ENCODE data around the gene CEP120. TPM values are rescaled to one million over a fixed set of nuclear protein-coding genes. Genes with fewer than 3 reads are reported as not detected.
"Not testable (repeated sequence)": the region's sequence is repeated elsewhere in the genome, so short reads cannot be mapped to it uniquely, and the experiment has no call there.

The CEP120 gene
- total and polyA plus RNA-seq, 4 donors: 5.0 to 29.6 (median 12.6) TPM

DNA sequence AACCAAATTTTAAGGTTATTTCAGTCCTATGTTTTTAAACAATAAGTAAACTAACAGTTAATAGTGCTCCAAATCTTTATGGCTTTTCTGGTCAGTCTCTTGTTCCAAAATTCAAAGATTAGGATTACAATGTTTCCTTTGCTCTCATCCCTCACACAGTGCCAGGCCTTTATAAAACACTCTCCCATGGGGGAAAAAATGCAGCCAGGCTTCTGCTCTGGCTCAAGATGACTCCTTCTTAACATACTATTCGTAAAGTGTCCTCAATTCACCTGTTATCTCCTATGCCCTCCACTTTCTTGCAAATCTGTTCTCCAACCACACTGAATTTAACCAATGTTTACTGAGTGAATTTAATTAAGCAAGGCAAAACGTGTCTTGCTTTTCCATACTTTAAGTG, 1.4 kb downstream of the CEP120 start:
- DNase-seq: no peak

DNA sequence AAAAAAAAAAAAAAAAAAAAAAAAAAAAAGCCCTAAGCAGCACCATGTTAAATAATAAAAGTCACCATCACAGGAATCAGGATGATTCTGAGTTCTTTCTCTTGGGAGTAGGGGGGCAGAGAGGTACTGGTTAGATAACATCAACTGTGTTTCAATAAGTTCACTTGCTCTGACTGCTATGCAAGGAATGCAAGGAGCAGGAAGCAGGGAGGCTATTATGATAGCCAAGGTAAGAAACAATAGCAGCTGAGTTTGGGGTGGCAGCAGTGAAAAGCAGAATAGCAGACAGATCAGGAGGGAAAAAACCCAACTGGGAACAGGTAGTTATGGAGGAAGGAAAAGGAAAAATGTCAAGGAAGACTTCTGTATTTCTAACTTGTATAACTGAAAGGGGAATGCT, 8.2 kb downstream of the CEP120 start:
- Histone ChIP-seq H3K4me3 (no peak overlapping the region), H3K27ac (ENCODE audit: low read depth in 1 of 2, low read length in 1 of 2) (no peak overlapping the region), H3K27me3 (ENCODE audit: control insufficient read depth in 3 of 3, insufficient read depth in 3 of 3, low read length in 2 of 3) (no peaks in the 10 kb centered on the region), H3K9me3 (ENCODE audit: control insufficient read depth in 4 of 4, insufficient read depth in 3 of 4, low read length in 3 of 4) (no peaks in the 10 kb centered on the region), H3K36me3 (ENCODE audit: control insufficient read depth in 4 of 4, insufficient read depth in 4 of 4, low read length in 4 of 4) (peaks cover 6 to 24% (median 15%) of the 10 kb centered on the region in 4 donors), H3K4me1 (ENCODE audit: control insufficient read depth in 5 of 5, insufficient read depth in 5 of 5, low read length in 5 of 5) (peaks cover 0 to 3% (median 0%) of the 10 kb centered on the region in 5 donors), H3K9ac (ENCODE audit: insufficient read depth in 1 of 2, low read length in 2 of 2) (no peak overlapping the region)
- DNase-seq (no peak), ATAC-seq (ENCODE audit: insufficient read depth, low FRiP score) (no peak)
- TF ChIP-seq, protein P1, sequence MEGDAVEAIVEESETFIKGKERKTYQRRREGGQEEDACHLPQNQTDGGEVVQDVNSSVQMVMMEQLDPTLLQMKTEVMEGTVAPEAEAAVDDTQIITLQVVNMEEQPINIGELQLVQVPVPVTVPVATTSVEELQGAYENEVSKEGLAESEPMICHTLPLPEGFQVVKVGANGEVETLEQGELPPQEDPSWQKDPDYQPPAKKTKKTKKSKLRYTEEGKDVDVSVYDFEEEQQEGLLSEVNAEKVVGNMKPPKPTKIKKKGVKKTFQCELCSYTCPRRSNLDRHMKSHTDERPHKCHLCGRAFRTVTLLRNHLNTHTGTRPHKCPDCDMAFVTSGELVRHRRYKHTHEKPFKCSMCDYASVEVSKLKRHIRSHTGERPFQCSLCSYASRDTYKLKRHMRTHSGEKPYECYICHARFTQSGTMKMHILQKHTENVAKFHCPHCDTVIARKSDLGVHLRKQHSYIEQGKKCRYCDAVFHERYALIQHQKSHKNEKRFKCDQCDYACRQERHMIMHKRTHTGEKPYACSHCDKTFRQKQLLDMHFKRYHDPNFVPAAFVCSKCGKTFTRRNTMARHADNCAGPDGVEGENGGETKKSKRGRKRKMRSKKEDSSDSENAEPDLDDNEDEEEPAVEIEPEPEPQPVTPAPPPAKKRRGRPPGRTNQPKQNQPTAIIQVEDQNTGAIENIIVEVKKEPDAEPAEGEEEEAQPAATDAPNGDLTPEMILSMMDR (IDR thresholded peaks at IDR 0.05; ENCODE audit: control extremely low read depth, extremely low read depth): no peak

More for the DNA sequence above, 1.4 kb downstream of the CEP120 start:
- no peak for ATAC-seq (ENCODE audit: insufficient read depth, low FRiP score)
- Histone ChIP-seq H3K4me3 (peak overlapping the region; percentile 97), H3K9ac (ENCODE audit: insufficient read depth in 1 of 2, low read length in 2 of 2) (peak overlapping the region; percentile 65 to 73), H3K27me3 (ENCODE audit: control insufficient read depth in 3 of 3, insufficient read depth in 3 of 3, low read length in 2 of 3) (no peaks in the 10 kb centered on the region), H3K27ac (ENCODE audit: low read depth in 1 of 2, low read length in 1 of 2) (no peak overlapping the region), H3K9me3 (ENCODE audit: control insufficient read depth in 4 of 4, insufficient read depth in 3 of 4, low read length in 3 of 4) (no peaks in the 10 kb centered on the region), H3K4me1 (ENCODE audit: control insufficient read depth in 5 of 5, insufficient read depth in 5 of 5, low read length in 5 of 5) (peaks cover 0 to 21% (median 8%) of the 10 kb centered on the region in 5 donors), H3K36me3 (ENCODE audit: control insufficient read depth in 4 of 4, insufficient read depth in 4 of 4, low read length in 4 of 4) (no peaks in the 10 kb centered on the region)
- TF ChIP-seq, protein P1 (IDR thresholded peaks at IDR 0.05; ENCODE audit: control extremely low read depth, extremely low read depth): no peak
- 18 to 20% methylated on average over 2 of the region's 2 CpGs for WGBS, 2 donors

DNA sequence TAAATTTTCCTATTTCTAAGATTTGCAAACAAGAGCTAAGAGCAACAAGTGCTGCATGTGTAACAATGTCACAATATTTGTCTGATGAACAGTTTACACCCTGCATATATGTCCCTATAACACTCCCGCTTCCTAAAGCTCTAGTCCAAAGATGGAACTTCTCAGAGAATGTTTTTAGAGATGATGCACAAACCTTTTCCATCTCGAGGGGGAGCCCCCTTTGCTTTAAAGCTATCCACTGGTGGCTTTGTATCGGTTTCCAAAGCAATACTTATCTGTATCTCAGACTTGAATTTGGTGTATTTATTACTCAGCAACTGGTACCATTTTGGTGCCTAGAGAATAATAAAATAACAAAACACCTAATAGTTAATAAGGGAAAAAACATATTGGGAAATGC, 11.0 kb downstream of the CEP120 start:
- H3K27ac ChIP-seq (ENCODE audit: low read depth in 1 of 2, low read length in 1 of 2): no peak overlapping the region
- ATAC-seq (ENCODE audit: insufficient read depth, low FRiP score) (no peak), DNase-seq (no peak)
- no peak overlapping the region for H3K9ac ChIP-seq (ENCODE audit: insufficient read depth in 1 of 2, low read length in 2 of 2)
- TF ChIP-seq, protein P1 (IDR thresholded peaks at IDR 0.05; ENCODE audit: control extremely low read depth, extremely low read depth): no peak
- peaks cover 0 to 3% (median 0%) of the 10 kb centered on the region in 5 donors for H3K4me1 ChIP-seq (ENCODE audit: control insufficient read depth in 5 of 5, insufficient read depth in 5 of 5, low read length in 5 of 5)
- H3K36me3 ChIP-seq (ENCODE audit: control insufficient read depth in 4 of 4, insufficient read depth in 4 of 4, low read length in 4 of 4): peaks cover 6 to 24% (median 17%) of the 10 kb centered on the region in 4 donors
- WGBS, 2 donors: 90 to 93% methylated on average over 3 of the region's 3 CpGs
- H3K27me3 ChIP-seq (ENCODE audit: control insufficient read depth in 3 of 3, insufficient read depth in 3 of 3, low read length in 2 of 3): no peaks in the 10 kb centered on the region
- no peak overlapping the region for H3K4me3 ChIP-seq
- no peaks in the 10 kb centered on the region for H3K9me3 ChIP-seq (ENCODE audit: control insufficient read depth in 4 of 4, insufficient read depth in 3 of 4, low read length in 3 of 4)

DNA sequence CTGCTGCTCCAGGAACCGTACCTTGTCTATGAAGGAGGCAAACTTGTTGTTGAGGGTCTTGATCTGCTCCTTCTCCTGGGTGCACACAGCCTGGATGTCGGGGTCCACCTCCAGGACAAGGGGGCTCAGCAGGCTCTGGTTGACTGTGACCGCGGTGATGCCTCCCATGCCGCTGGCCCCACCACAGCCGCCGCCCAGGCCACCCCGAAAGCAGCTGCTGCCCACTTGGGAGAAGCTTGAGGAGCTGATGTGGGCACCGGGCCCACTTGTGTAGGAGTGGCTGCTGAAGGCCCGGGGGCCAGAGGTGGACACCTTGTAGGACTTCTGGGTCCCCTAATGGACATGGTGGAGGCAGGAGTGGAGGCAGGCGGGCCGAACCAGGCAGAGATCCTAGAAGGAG, 21.2 kb downstream of the CEP120 start:
- H3K4me3 ChIP-seq; H3K27me3 ChIP-seq (ENCODE audit: control insufficient read depth in 3 of 3, insufficient read depth in 3 of 3, low read length in 2 of 3); DNase-seq; H3K4me1 ChIP-seq (ENCODE audit: control insufficient read depth in 5 of 5, insufficient read depth in 5 of 5, low read length in 5 of 5); H3K27ac ChIP-seq (ENCODE audit: low read depth in 1 of 2, low read length in 1 of 2); H3K9ac ChIP-seq (ENCODE audit: insufficient read depth in 1 of 2, low read length in 2 of 2); H3K9me3 ChIP-seq (ENCODE audit: control insufficient read depth in 4 of 4, insufficient read depth in 3 of 4, low read length in 3 of 4); ATAC-seq (ENCODE audit: insufficient read depth, low FRiP score): not testable (repeated sequence)
- H3K36me3 ChIP-seq (ENCODE audit: control insufficient read depth in 4 of 4, insufficient read depth in 4 of 4, low read length in 4 of 4): peaks cover 13 to 30% (median 25%) of the 10 kb centered on the region in 4 donors
- 88 to 94% methylated on average over 12 of the region's 12 CpGs for WGBS, 2 donors
